BJ (cell line): Measurements from ENCODE around the gene SCYGR2. TPM values are rescaled to one million over a fixed set of nuclear protein-coding genes. Genes with fewer than 3 reads are reported as not detected.
"Not testable (repeated sequence)": the region's sequence is repeated elsewhere in the genome, so short reads cannot be mapped to it uniquely, and the experiment has no call there.

Experiments
- CTCF ChIA-PET: fragments of 350-600 bp; formaldehyde crosslinking; extraction: SDS; loops from one replicate; lab custom pipeline; 2021; ENCODE audit warnings: antibody characterized with exemption, inconsistent platforms; lab: Yijun Ruan, JAX
- POLR2A ChIA-PET: fragments of 300-600 bp; sonication (Branson Sonifier 250); formaldehyde crosslinking; extraction: SDS; loops from one replicate; lab custom pipeline; 2021; ENCODE audit warnings: antibody characterized with exemption; lab: Charles Lee
- DNase-seq: peaks from one replicate; pipeline ENCODE4 v3.0.0-alpha.2; 2011; ENCODE audit warnings: low read depth
- H3K27me3 ChIP-seq: 2 replicates; pipeline ENCODE4 v1.6.0; 2011; ENCODE audit warnings: low read length; ENCODE audit not compliant: control insufficient read depth, insufficient read depth
- H3K36me3 ChIP-seq: 2 replicates; pipeline ENCODE4 v1.5.1; 2011; ENCODE audit warnings: low read length; ENCODE audit not compliant: control insufficient read depth, insufficient read depth
- H3K4me3 ChIP-seq: 2 replicates; pipeline ENCODE4 v1.5.1; 2011; ENCODE audit warnings: low read depth, mild to moderate bottlenecking, control low read depth, low read length
- CTCF ChIP-seq: IDR thresholded peaks from 2 replicates; pipeline ENCODE4 v1.5.1; 2011; ENCODE audit warnings: low read depth, mild to moderate bottlenecking, control low read depth, inconsistent platforms, low read length, moderate library complexity; ENCODE audit not compliant: insufficient read depth
- polyA minus RNA-seq: library from RNA; depleted of rRNA, polyadenylated mRNA; stranded (reverse); fragments of >200 nt; gene quantifications from 2 replicates; pipeline ENCODE4 v1.2.3, GENCODE V29; 2011; rRNA and poly(A)+ RNA removed
- polyA plus RNA-seq: library from polyadenylated mRNA; depleted of rRNA; stranded (reverse); fragments of >200 nt; gene quantifications from 2 replicates; pipeline ENCODE4 v1.2.3, GENCODE V29; 2011; rRNA removed

Gene SCYGR2, protein sequence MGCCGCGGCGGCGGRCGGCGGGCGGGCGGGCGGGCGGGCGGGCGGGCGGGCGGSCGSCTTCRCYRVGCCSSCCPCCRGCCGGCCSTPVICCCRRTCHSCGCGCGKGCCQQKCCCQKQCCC
- polyA plus RNA-seq (not detected in 2 replicates), polyA minus RNA-seq (not detected in 2 replicates)

- POLR2A ChIA-PET, H3K36me3 ChIP-seq, DNase-seq, H3K27me3 ChIP-seq, CTCF ChIA-PET, H3K4me3 ChIP-seq: not testable (repeated sequence)
Measured at GRCh38 chr2:227598835-227599503, at the start of gene SCYGR2. SCYGR2 (plus strand) TSS chr2:227598893; CDS start chr2:227598893, 0 bp downstream.

GRCh38 chr2:227551836-227552235 is 46.9 kb upstream of the SCYGR2 start:
- Histone ChIP-seq H3K4me3 (no peak overlapping the region), H3K36me3 (peaks cover 3% of the 10 kb centered on the region; the same call in 1 of the 2 replicates), H3K27me3 (no peaks in the 10 kb centered on the region)
- ChIA-PET POLR2A (interaction anchor here (0.6 kb wide), 1 partner anchor 13 kb away, joined by 8 read pairs; no protein-coding TSS in a partner anchor), CTCF (interaction anchor here (1.4 kb wide), 1 partner anchor 214 kb away, joined by 3 read pairs; no protein-coding TSS in a partner anchor)
- no peak for TF ChIP-seq CTCF
- DNase-seq = no peak

DNA sequence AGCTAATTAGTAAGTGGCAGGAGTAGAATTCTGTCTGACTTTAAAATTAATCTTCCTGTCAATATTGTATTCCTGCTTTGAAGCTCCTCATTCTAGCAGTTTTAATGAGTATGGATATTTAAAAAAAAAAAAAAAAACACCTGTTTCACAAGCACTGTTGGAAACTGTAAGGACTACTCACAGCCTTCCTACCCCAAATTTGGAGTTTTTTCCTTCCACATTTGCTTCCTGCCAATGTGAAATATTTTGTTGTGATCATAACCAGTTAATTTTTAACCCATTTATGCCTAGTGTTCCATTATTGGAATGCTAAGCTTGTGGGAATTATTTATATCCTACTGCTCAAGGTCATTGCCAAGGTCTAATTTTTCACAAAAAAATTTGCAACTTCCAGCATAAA is 36.1 kb upstream of the SCYGR2 start:
- TF ChIP-seq CTCF = no peak
- ChIA-PET POLR2A (interaction anchor here (0.6 kb wide), 1 partner anchor 8 kb away, joined by 4 read pairs; no protein-coding TSS in a partner anchor), CTCF (no interaction called here)
- DNase-seq = no peak
- Histone ChIP-seq H3K27me3 (no peaks in the 10 kb centered on the region), H3K4me3 (no peak overlapping the region), H3K36me3 (no peaks in the 10 kb centered on the region)

DNA sequence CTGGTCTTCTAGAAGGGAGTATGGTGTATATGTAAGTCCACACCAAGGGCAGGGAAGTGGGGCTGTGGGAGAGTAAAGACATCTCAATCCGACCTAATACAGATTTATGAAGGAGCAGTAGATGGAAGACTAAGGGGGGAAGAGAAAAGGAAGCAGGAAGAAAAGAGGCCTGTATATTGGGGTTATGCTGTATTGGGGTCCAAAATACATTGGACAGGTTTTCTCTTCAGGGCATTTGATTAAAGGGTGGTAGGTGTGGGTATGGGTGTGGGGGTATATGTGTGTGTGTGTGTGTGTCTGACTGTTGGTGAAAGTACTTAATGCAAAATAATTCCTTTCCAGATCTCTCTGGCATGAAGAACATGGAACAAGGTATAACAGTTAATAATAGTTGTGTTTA is 33.6 kb upstream of the SCYGR2 start:
- POLR2A ChIA-PET = no interaction called here
- CTCF ChIA-PET = no interaction called here

GRCh38 chr2:227566012-227566411 is 32.7 kb upstream of the SCYGR2 start:
- POLR2A ChIA-PET = interaction anchor here (0.6 kb wide), 1 partner anchor 9 kb away, joined by 3 read pairs; no protein-coding TSS in a partner anchor
- no peak for DNase-seq
- CTCF ChIA-PET = no interaction called here
- H3K36me3 ChIP-seq = no peaks in the 10 kb centered on the region
- no peak overlapping the region for H3K4me3 ChIP-seq
- no peak for TF ChIP-seq CTCF
- no peaks in the 10 kb centered on the region for H3K27me3 ChIP-seq

More for the DNA sequence above, 33.6 kb upstream of the SCYGR2 start:
- no peak for TF ChIP-seq CTCF
- DNase-seq = no peak
- Histone ChIP-seq H3K4me3 (no peak overlapping the region), H3K36me3 (no peaks in the 10 kb centered on the region), H3K27me3 (no peaks in the 10 kb centered on the region)
